HG03103 (cell line): Measurements from ENCODE around the gene ANK3.

Source experiments
- ATAC-seq: cut with Tn5 transposase; IDR thresholded peaks from one replicate; pipeline ENCODE4 v1.9.1; 2021; ENCODE audit warnings: low read depth; ENCODE audit not compliant: unreplicated experiment

Gene ANK3

GRCh38 chr10:60289800-60290199 lies 99.9 kb downstream of the ANK3 start:
- ATAC-seq = no peak

GRCh38 chr10:60288256-60288655 lies 101.4 kb downstream of the ANK3 start:
- no peak for ATAC-seq

DNA sequence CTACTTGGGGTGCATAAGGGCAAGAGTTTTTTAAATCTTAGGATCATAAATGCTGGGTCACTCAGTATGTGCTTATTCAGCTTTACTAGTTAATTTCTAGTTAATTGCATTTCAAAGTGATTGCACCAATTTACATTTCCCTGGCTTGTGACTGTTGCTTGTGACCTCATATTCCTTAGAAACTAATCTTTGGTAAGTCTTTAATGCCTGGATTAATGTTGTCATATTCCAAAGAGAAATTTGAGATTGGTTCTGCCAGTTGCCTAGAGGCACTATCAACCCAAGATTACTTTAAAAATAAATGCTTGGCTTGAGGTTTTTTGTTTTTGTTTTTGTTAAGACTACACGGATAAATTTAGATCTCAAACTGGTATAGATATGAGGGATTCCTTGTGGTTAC lies 103.1 kb downstream of the ANK3 start:
- ATAC-seq = no peak

- ATAC-seq = no peak
Observed at GRCh38 chr10:60283397-60283796, 106.3 kb downstream of the ANK3 start.

DNA sequence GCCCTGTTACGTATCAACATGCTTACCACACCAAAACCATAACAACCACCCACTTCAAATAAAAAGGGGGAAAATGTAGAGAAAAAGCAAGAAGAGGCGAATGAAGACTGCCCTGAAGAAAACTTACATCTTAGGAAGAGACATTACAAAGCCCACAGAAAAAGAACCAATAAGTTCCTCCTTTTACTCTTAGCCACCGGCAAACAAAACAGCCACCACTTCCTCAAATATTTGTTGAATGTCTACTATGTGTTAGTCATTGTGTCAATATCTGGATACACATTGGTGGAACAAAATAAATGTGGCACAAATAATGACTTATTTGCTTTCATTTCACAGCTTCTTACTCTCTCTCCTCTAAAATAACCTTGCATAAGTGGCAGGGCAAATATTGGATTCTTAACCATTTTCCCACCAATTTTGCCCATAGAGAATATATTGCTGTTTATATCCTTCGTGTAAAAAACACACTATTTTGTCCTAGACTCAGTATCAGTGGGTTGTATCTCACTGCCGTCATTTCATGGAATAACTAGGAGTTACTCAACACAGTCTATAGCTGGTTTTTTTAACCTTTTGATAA lies 106.8 kb downstream of the ANK3 start:
- no peak for ATAC-seq

- ATAC-seq = no peak
Observed at GRCh38 chr10:60281792-60282353, 107.8 kb downstream of the ANK3 start.

DNA sequence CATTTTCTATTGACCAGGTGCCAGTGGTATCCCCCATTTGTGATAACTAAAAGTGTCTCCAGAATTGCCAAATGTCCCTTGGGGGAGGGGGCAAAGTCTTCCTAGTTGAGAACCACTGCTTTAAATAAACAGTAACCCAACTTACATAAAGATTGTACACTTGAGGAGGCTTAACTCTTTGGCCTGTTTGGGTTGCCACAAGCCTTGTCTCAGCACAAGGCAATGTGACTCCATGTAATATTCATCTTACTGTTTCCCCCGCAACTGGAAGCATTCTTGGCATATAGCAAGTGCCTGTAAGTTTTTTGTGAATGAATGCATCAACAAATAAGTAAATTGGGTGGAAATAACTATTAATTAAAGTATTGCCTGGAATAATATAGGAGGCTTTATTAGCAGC lies 108.3 kb downstream of the ANK3 start:
- no peak for ATAC-seq

DNA sequence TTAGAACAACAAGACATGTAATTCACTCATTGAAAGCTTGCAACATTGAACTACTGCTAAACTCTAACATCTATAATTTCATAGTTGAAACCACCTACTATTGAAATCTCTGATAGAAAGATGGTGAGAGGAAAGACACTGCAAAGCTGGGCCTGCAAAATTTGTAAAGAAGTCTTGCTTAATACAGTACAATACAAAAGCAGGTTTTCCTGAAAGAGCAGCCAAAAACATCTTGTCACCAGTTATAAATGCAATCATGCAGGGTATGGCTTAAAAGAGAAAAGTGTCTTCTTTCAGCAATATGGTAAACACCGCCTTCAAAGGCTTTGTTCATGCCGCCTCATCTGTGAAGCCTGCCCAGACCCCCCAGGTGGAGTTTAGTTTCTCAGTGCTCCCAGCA lies 109.2 kb downstream of the ANK3 start:
- ATAC-seq = no peak

- no peak for ATAC-seq
Observed at GRCh38 chr10:60277656-60278055, 112.0 kb downstream of the ANK3 start.

DNA sequence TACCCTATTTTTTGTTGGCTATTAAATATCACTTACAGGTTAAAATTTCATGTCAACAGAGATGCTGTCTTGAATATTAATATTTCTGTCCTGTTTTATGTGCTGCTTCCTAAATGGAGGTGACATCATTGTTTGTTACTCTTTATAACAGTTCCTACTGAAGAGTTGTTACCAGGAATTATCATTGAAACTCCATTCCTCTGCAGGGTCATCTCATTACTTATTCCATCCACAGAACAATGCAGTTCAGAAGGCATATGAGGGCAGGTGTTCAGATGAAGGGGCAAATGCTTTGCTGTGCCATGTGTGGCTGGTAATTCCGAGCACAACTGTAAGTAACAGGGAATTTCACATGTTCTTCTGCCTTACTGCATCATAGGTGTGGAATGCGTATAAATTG lies 113.4 kb downstream of the ANK3 start:
- no peak for ATAC-seq

DNA sequence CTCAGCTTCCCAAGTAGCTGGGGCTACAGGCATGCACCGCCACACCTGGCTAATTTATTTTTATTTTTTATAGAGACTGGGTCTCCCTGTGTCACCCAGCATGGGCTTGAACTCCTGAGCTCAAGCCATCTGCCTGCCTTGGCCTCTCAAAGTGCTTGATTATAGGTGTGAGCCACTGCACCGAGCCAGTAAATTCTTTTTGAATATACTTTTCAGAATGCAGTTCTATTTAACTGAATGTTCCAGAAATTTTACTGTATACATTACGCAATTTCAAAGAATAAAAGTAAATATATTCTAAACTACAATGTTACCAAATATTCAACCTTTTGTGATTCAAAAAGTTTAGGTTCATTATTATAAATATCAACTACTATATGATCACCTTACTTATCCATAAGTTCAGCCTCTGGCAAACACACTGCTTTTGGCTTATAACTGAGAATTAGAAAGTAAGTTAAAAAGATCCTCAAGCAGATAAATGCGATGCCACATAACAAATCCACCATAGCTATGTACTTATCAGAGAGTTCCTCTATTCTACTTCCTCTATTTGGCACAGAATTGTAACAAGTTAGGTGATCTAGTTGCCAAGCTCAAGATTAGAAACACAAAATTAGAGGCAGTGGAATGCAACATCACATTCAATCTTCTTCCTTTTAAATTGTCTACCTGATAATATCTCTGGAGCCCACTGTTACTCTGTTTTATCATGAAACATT lies 118.2 kb downstream of the ANK3 start:
- ATAC-seq = no peak

GRCh38 chr10:60270426-60270825 lies 119.2 kb downstream of the ANK3 start:
- no peak for ATAC-seq

DNA sequence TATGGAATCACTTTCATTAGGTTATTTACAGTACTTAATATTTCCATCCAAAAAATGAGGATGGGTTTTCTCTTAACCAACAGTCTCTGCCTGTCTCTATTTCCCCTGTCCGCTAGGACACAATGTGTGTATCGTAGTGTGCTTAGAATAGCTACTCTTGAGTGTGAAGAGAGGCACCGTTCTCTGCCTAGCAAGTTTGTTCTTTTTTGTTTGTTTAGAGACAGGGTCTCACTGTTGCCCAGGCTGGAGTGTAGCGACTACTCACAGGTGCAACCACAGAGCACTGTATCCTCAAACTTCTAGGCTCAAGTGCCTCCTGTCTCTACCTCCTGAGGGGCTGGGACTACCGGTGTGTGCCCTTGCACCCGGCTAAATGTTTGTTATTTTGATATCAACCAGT lies 121.9 kb downstream of the ANK3 start:
- ATAC-seq = no peak

- no peak for ATAC-seq
Observed at GRCh38 chr10:60266513-60266912, 123.2 kb downstream of the ANK3 start.

DNA sequence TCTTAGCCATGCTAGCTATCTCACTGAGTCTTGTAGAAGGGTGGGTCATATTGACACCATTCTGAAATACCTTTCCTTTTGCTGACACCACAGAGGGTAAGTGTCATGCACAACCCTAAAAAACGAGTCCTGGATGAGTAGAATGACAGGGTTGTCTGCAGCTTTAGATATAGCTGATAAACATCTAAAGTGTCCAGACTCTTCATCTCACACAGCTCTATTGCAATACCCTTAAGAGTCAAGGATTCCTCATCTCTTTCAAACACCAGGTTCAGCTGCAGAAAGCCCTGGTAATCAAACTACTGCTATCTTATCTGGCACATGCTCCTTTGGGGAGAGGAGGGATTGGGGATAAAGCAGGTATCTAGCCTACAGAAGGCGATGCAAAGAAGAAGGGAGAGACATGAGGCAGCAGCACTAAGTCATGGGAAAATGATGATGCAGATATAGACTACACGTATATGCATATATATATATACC lies 127.0 kb downstream of the ANK3 start:
- ATAC-seq = no peak

GRCh38 chr10:60260321-60260720 lies 129.4 kb downstream of the ANK3 start:
- no peak for ATAC-seq

DNA sequence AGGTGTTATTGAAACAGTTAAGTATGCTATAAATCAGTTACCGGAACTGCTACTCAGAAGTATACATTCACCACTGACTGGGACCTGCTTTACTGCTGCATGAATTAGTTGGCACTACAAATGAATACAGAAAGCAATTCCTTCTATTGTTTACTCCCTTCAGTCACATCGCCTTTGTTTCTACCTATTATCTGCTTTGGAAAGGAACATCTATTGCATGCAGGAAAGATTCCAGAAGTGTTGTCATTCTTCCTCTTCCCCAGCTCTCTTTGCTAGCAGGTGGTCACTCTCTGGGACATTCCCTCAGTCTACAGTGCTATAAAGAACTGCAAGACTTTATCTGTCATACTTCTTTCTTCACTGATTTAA lies 131.3 kb downstream of the ANK3 start:
- ATAC-seq = no peak

GRCh38 chr10:60257767-60258428 lies 131.8 kb downstream of the ANK3 start:
- no peak for ATAC-seq

- no peak for ATAC-seq
Observed at GRCh38 chr10:60254776-60255175, 134.9 kb downstream of the ANK3 start.

DNA sequence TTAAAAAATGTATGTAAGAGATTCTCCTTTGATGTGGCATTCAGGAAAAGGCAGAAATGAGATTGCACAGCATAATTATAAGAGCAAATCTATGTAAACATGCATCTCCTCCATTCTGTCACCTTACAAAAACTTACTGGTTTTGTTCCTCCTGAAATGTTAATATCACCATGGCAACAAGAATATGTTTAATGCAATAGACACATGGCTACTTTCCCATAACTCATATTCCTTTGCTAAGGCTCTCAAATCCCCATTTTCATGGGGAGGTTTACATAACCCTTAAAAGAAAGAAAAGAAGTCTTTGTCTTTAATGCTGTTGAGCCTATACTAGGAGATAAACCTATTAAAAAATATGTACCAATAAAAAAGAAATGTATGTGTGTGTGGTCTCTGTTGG lies 136.2 kb downstream of the ANK3 start:
- ATAC-seq = no peak

DNA sequence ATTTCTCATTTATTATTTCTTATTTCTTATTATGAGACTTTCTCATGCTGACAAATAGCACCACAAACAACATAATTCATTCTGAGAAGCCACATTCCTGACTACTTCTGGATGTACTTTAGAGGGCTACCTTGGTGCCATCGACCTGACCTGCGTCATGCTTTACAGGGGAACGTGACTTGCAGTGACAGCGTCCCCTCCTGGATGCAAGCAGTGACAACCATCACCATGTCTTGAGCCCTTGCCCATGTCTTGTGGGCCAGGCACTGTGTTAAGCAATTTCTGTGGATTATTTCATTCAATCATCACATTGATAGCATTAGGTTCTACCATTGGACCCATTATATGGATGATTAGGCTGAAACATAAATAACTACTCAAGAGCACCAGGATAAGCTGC lies 137.0 kb downstream of the ANK3 start:
- no peak for ATAC-seq

- no peak for ATAC-seq
Observed at GRCh38 chr10:60246382-60246781, 143.3 kb downstream of the ANK3 start.
